ENCODE measurements around the gene MYBBP1A. TPM values are rescaled to one million over a fixed set of nuclear protein-coding genes. Genes with fewer than 3 reads are reported as not detected.

The MYBBP1A gene
- total RNA-seq, 1 experiment from 2014 or later = 163 TPM

DNA sequence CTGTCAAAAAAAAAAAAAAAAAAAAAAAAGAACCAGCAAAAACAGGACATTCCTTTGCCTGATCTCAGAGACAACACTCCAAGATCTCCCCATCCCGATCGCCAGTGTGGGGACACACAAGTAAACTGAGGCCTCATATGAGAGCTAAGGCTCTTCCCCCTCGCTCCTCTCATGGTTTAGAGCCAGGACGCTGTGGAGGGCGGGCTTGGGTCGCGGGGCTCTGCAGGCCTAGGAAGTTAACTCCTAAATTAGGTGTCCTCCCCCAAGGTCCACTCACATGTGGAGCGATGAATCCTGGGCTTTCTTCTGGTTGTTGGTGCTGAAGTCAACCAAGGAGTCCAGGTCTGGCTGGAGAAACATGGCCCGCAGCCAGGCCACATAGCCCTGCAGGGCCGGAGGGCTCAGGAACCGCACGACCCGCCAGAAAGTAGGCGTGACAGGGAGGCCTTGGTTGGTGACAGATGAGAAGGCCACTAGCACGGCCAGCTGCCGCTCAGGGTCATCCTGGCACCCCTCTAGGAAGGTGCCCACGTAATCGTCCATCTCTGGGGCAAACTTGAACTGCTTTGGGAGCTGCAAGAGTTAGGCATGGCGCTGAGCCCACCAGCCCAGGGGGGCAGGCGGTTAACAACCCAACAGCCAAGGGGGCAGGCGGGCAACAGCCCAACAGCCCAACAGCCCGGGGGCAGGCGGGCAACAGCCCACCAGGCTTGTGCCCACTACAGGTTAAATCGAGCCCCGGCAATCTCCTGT, 5.2 kb downstream of the MYBBP1A start (continued):
- no peak for TF ChIP-seq ATF2 (CRISPR knock-in tag; IDR thresholded peaks at IDR 0.05; ENCODE audit: borderline replicate concordance, low read depth)

DNA sequence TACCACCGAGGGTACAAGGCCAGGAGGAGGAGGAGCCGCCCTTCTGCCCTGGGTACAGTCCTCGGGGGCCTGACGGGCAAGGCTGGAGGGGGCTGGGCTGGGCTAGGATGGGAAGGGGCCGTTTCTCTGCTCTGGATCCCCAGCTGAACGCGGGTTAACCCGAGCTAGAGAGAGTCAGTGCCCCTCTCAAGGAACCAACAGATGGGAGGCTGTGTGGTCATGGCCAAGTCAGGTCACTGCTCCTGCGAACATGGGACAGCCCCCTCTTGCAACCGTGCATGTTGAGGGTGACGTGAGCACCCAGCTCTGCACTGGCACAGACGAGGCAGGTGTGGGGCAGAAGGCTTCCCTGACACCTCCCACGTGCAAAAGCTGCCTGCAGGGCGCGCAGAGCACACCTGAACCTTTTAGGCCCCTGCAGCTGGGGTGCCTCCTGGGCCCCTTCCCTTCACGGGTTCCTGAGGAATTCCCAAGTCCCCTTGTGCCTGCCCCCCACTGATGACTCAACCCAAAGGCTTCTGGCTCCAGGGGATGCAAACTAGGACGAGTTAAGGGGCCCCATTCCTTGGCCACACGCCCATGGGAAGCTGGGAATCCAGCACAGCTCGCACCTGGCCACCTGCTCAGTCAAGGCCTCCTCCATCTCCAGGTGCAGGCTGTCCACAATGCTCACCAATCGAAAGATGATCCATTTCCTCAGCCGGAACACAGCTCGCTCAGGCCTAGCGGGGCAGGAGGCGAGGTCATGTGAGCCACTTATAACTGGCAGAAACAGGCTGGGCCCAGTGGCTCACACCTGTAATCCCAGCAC, 6.3 kb downstream of the MYBBP1A start:
- ATAC-seq = no peak
- Mint-ChIP-seq H3K4me1 (peaks cover 7% of the 10 kb centered on the region; the same call in 1 of the 2 replicates), H3K27me3 (ENCODE audit: low read depth) (no peaks in the 10 kb centered on the region), H3K4me3 (no peak overlapping the region), H3K27ac (no peak overlapping the region), H3K9me3 (no peaks in the 10 kb centered on the region), H3K36me3 (peaks cover 52% of the 10 kb centered on the region)
- POLR2A ChIA-PET = no interaction called here
- CTCF ChIA-PET = interaction anchor here (0.5 to 0.6 kb wide), 4 partner anchors 9 to 1707 kb away, joined by 4 to 7 read pairs (median 4); no protein-coding TSS in a partner anchor
- TF ChIP-seq ZNF396 (CRISPR knock-in tag; IDR thresholded peaks at IDR 0.05; ENCODE audit: borderline replicate concordance) = no peak
- no peak for TF ChIP-seq FOXJ3 (CRISPR knock-in tag; IDR thresholded peaks at IDR 0.05; ENCODE audit: borderline replicate concordance)
- TF ChIP-seq, protein P1, sequence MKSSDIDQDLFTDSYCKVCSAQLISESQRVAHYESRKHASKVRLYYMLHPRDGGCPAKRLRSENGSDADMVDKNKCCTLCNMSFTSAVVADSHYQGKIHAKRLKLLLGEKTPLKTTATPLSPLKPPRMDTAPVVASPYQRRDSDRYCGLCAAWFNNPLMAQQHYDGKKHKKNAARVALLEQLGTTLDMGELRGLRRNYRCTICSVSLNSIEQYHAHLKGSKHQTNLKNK (CRISPR knock-in tag; IDR thresholded peaks at IDR 0.05) = no peak
- no peak for TF ChIP-seq ZBTB43 (CRISPR knock-in tag; IDR thresholded peaks at IDR 0.05)
- no peak for TF ChIP-seq TEAD1 (CRISPR knock-in tag; IDR thresholded peaks at IDR 0.05)
- no peak for TF ChIP-seq ELF4 (CRISPR knock-in tag; IDR thresholded peaks at IDR 0.05; ENCODE audit: low read depth)
- TF ChIP-seq, protein P2, sequence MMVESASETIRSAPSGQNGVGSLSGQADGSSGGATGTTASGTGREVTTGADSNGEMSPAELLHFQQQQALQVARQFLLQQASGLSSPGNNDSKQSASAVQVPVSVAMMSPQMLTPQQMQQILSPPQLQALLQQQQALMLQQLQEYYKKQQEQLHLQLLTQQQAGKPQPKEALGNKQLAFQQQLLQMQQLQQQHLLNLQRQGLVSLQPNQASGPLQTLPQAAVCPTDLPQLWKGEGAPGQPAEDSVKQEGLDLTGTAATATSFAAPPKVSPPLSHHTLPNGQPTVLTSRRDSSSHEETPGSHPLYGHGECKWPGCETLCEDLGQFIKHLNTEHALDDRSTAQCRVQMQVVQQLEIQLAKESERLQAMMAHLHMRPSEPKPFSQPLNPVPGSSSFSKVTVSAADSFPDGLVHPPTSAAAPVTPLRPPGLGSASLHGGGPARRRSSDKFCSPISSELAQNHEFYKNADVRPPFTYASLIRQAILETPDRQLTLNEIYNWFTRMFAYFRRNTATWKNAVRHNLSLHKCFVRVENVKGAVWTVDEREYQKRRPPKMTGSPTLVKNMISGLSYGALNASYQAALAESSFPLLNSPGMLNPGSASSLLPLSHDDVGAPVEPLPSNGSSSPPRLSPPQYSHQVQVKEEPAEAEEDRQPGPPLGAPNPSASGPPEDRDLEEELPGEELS (CRISPR knock-in tag; IDR thresholded peaks at IDR 0.05) = no peak
- TF ChIP-seq FOXK1 (CRISPR knock-in tag; IDR thresholded peaks at IDR 0.05) = no peak
- TF ChIP-seq JAZF1 (CRISPR knock-in tag; IDR thresholded peaks at IDR 0.05) = no peak
- TF ChIP-seq FOXP1 (CRISPR knock-in tag; IDR thresholded peaks at IDR 0.05; ENCODE audit: borderline replicate concordance) = no peak
- no peak for TF ChIP-seq MXD4 (CRISPR knock-in tag; IDR thresholded peaks at IDR 0.05; ENCODE audit: borderline replicate concordance)
- TF ChIP-seq NR1H2 (CRISPR knock-in tag; IDR thresholded peaks at IDR 0.05) = no peak
- TF ChIP-seq NR3C1 (CRISPR knock-in tag; conservative IDR thresholded peaks at IDR 0.05; ENCODE audit: low read depth) = no peak
- TF ChIP-seq, protein P3, sequence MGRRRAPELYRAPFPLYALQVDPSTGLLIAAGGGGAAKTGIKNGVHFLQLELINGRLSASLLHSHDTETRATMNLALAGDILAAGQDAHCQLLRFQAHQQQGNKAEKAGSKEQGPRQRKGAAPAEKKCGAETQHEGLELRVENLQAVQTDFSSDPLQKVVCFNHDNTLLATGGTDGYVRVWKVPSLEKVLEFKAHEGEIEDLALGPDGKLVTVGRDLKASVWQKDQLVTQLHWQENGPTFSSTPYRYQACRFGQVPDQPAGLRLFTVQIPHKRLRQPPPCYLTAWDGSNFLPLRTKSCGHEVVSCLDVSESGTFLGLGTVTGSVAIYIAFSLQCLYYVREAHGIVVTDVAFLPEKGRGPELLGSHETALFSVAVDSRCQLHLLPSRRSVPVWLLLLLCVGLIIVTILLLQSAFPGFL (CRISPR knock-in tag; IDR thresholded peaks at IDR 0.05; ENCODE audit: borderline replicate concordance) = no peak
- TF ChIP-seq, protein P4, sequence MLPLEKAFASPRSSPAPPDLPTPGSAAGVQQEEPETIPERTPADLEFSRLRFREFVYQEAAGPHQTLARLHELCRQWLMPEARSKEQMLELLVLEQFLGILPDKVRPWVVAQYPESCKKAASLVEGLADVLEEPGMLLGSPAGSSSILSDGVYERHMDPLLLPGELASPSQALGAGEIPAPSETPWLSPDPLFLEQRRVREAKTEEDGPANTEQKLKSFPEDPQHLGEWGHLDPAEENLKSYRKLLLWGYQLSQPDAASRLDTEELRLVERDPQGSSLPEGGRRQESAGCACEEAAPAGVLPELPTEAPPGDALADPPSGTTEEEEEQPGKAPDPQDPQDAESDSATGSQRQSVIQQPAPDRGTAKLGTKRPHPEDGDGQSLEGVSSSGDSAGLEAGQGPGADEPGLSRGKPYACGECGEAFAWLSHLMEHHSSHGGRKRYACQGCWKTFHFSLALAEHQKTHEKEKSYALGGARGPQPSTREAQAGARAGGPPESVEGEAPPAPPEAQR (CRISPR knock-in tag; IDR thresholded peaks at IDR 0.05) = no peak
- no peak for TF ChIP-seq ESRRA (CRISPR knock-in tag; IDR thresholded peaks at IDR 0.05; ENCODE audit: borderline replicate concordance)
- TF ChIP-seq, protein P5, sequence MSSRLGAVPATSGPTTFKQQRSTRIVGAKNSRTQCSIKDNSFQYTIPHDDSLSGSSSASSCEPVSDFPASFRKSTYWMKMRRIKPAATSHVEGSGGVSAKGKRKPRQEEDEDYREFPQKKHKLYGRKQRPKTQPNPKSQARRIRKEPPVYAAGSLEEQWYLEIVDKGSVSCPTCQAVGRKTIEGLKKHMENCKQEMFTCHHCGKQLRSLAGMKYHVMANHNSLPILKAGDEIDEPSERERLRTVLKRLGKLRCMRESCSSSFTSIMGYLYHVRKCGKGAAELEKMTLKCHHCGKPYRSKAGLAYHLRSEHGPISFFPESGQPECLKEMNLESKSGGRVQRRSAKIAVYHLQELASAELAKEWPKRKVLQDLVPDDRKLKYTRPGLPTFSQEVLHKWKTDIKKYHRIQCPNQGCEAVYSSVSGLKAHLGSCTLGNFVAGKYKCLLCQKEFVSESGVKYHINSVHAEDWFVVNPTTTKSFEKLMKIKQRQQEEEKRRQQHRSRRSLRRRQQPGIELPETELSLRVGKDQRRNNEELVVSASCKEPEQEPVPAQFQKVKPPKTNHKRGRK (CRISPR knock-in tag; IDR thresholded peaks at IDR 0.05; ENCODE audit: borderline replicate concordance) = no peak
- no peak for TF ChIP-seq NR2C2 (CRISPR knock-in tag; IDR thresholded peaks at IDR 0.05)
- no peak for DNase-seq (ENCODE audit: low spot score)
